OCI-LY7 (cell line): ENCODE results near the gene TMLHE. TPM values are rescaled to one million over a fixed set of nuclear protein-coding genes. Genes with fewer than 3 reads are reported as not detected.
"Not testable (repeated sequence)": the region's sequence is repeated elsewhere in the genome, so short reads cannot be mapped to it uniquely, and the experiment has no call there.

Experiments used
- BruUV-seq: library from RNA; stranded (reverse); fragments of 400-500 nt; replicated peaks from 2 replicates; lab custom pipeline; 2021; lab: Mats Ljungman, UMichigan
- CTCF ChIA-PET: fragments of 300-600 bp; sonication (Branson Sonifier 250); formaldehyde crosslinking; loops from one replicate; lab custom pipeline; 2022; ENCODE audit warnings: antibody characterized with exemption; ENCODE audit not compliant: unreplicated experiment; lab: Charles Lee
- POLR2A ChIA-PET: fragments of 300-600 bp; sonication (Branson Sonifier 250); formaldehyde crosslinking; loops from one replicate; lab custom pipeline; 2022; ENCODE audit warnings: antibody characterized with exemption; lab: Charles Lee
- DNase-seq: peaks from one replicate; pipeline ENCODE4 v3.0.0-alpha.2; 2015; ENCODE audit warnings: low spot score
- H2AFZ ChIP-seq: fragments of 200-600 bp; sonication (generic), shearing (Covaris generic); 2 replicates; pipeline ENCODE4 v1.6.1; 2014; ENCODE audit warnings: mild to moderate bottlenecking, antibody characterized with exemption, low read length, moderate library complexity
- H3K27ac ChIP-seq: fragments of 200-600 bp; sonication (generic); 2 replicates; pipeline ENCODE4 v1.5.1; 2014; ENCODE audit warnings: mixed run types, low read depth, mild to moderate bottlenecking, moderate library complexity, low read length, inconsistent platforms; ENCODE audit not compliant: poor library complexity, severe bottlenecking
- H3K36me3 ChIP-seq: fragments of 200-600 bp; sonication (generic); 2 replicates; pipeline ENCODE4 v1.6.1; 2014; ENCODE audit warnings: mild to moderate bottlenecking, antibody characterized with exemption, low read length, moderate library complexity, mixed read lengths; ENCODE audit not compliant: insufficient read depth
- H3K4me1 ChIP-seq: fragments of 200-600 bp; sonication (generic); 2 replicates; pipeline ENCODE4 v1.5.1; 2014; ENCODE audit warnings: mild to moderate bottlenecking, low read length; ENCODE audit not compliant: insufficient read depth, poor library complexity, severe bottlenecking
- H3K4me2 ChIP-seq: fragments of 200-600 bp; sonication (generic); 2 replicates; pipeline ENCODE4 v1.6.1; 2014; ENCODE audit warnings: mild to moderate bottlenecking, low read length
- H3K4me3 ChIP-seq: fragments of 200-600 bp; sonication (generic); 2 replicates; pipeline ENCODE4 v1.5.1; 2014; ENCODE audit warnings: mild to moderate bottlenecking, low read depth, low read length; ENCODE audit not compliant: poor library complexity, severe bottlenecking
- H3K79me2 ChIP-seq: fragments of 200-600 bp; sonication (generic); 2 replicates; pipeline ENCODE4 v1.6.1; 2016; ENCODE audit warnings: low read depth, mild to moderate bottlenecking, low read length, moderate library complexity, mixed read lengths; ENCODE audit not compliant: insufficient read depth
- H3K9me2 ChIP-seq: fragments of 200-600 bp; sonication (generic); 2 replicates; pipeline ENCODE4 v1.6.1; 2016; ENCODE audit warnings: mild to moderate bottlenecking, low read length, mixed read lengths; ENCODE audit not compliant: insufficient read depth
- H3K9me3 ChIP-seq: fragments of 200-600 bp; sonication (generic); 2 replicates; pipeline ENCODE4 v1.6.1; 2014; ENCODE audit warnings: mild to moderate bottlenecking, mixed run types, low read length, mixed read lengths
- H4K20me1 ChIP-seq: fragments of 200-600 bp; sonication (generic); 2 replicates; pipeline ENCODE4 v1.6.1; 2014; ENCODE audit warnings: mild to moderate bottlenecking, antibody characterized with exemption, low read length, moderate library complexity, mixed read lengths; ENCODE audit not compliant: insufficient read depth
- EZH2phosphoT487 ChIP-seq: fragments of 200-600 bp; sonication (generic); IDR thresholded peaks from 2 replicates; pipeline ENCODE4 v1.6.1; 2018; ENCODE audit warnings: low read depth, borderline replicate concordance, mild to moderate bottlenecking, mixed run types, antibody characterized with exemption, low read length, moderate library complexity, mixed read lengths
- intact Hi-C: fragments of 100-400 bp; cut with micrococcal nuclease; formaldehyde crosslinking; loops from one replicate; pipeline ENCODE4 v1.10.0; 2022; ENCODE audit not compliant: unreplicated experiment
- total RNA-seq, 2 experiments: library from RNA; depleted of rRNA in 1 of 2; stranded (reverse); fragments of >200 nt in 1 of 2; shearing (Covaris generic) in 1 of 2; gene quantifications; 2 replicates each; pipeline ENCODE4 v1.2.3, GENCODE V29; 2014 to 2022
- TF ChIP-seq, protein P1 (sequence below): fragments of 200-600 bp; sonication (generic); conservative IDR thresholded peaks from 2 replicates; pipeline ENCODE4 v1.5.1; 2014; ENCODE audit warnings: mild to moderate bottlenecking, antibody characterized with exemption, low read length, moderate library complexity, mixed read lengths

The TMLHE gene
- total RNA-seq, 2 experiments from 2014 or later, result 3.0 to 4.2 TPM

DNA sequence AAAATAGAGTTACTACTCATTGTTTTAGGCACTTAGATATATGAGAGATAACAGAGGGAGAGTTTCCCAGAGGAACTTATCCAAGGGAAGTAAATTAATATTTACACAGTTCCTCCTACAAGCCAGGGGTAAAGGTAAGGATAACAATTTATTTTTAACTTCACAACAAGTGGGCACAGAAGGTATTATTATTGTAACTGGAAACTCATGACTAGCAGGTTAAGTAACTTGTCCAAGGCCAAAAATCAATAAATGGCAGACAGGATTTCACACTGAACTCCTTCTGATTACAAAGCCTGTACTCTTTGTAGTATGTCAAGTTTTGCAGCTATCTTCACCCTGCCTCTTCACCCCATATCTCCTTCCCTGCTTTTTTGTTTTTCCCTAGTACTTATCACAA lies 107.5 kb downstream of the TMLHE start:
- Histone ChIP-seq H2AFZ (no peak overlapping the region), H3K4me2 (no peak overlapping the region), H3K9me3 (no peaks in the 10 kb centered on the region), H4K20me1 (no peaks in the 10 kb centered on the region), H3K27ac (no peak overlapping the region), H3K4me3 (no peak overlapping the region), H3K36me3 (no peaks in the 10 kb centered on the region), H3K9me2 (no peaks in the 10 kb centered on the region), H3K4me1 (no peaks in the 10 kb centered on the region), H3K79me2 (no peaks in the 10 kb centered on the region)
- no peak for DNase-seq
- intact Hi-C loops, result no loop called here
- POLR2A ChIA-PET, result no interaction called here
- CTCF ChIA-PET, result no interaction called here
- no TSS peak for BruUV-seq
- TF ChIP-seq EZH2phosphoT487, result no peak
- TF ChIP-seq, protein P1, sequence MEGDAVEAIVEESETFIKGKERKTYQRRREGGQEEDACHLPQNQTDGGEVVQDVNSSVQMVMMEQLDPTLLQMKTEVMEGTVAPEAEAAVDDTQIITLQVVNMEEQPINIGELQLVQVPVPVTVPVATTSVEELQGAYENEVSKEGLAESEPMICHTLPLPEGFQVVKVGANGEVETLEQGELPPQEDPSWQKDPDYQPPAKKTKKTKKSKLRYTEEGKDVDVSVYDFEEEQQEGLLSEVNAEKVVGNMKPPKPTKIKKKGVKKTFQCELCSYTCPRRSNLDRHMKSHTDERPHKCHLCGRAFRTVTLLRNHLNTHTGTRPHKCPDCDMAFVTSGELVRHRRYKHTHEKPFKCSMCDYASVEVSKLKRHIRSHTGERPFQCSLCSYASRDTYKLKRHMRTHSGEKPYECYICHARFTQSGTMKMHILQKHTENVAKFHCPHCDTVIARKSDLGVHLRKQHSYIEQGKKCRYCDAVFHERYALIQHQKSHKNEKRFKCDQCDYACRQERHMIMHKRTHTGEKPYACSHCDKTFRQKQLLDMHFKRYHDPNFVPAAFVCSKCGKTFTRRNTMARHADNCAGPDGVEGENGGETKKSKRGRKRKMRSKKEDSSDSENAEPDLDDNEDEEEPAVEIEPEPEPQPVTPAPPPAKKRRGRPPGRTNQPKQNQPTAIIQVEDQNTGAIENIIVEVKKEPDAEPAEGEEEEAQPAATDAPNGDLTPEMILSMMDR, result no peak

GRCh38 chrX:155495134-155495533 lies 117.6 kb downstream of the TMLHE start:
- H3K4me1 ChIP-seq, H3K4me2 ChIP-seq, H3K79me2 ChIP-seq, CTCF ChIA-PET, H3K36me3 ChIP-seq, H3K9me3 ChIP-seq, H2AFZ ChIP-seq, H4K20me1 ChIP-seq, DNase-seq, POLR2A ChIA-PET, intact Hi-C loops, H3K27ac ChIP-seq, BruUV-seq, H3K9me2 ChIP-seq, H3K4me3 ChIP-seq: not testable (repeated sequence)

- H3K9me3 ChIP-seq, intact Hi-C loops, H3K9me2 ChIP-seq, H3K4me3 ChIP-seq, POLR2A ChIA-PET, H3K36me3 ChIP-seq, CTCF ChIA-PET, H2AFZ ChIP-seq, H3K27ac ChIP-seq, BruUV-seq, H3K79me2 ChIP-seq, H3K4me1 ChIP-seq, H4K20me1 ChIP-seq, H3K4me2 ChIP-seq, DNase-seq: not testable (repeated sequence)
These were observed 121.3 kb downstream of the TMLHE start for GRCh38 chrX:155491421-155491820.

GRCh38 chrX:155477136-155477535 lies 135.6 kb downstream of the TMLHE start:
- H3K9me3 ChIP-seq, DNase-seq, H3K27ac ChIP-seq, H3K9me2 ChIP-seq, CTCF ChIA-PET, intact Hi-C loops, BruUV-seq, POLR2A ChIA-PET, H3K4me2 ChIP-seq, H2AFZ ChIP-seq, H3K79me2 ChIP-seq, H3K36me3 ChIP-seq, H3K4me1 ChIP-seq, H4K20me1 ChIP-seq, H3K4me3 ChIP-seq: not testable (repeated sequence)

DNA sequence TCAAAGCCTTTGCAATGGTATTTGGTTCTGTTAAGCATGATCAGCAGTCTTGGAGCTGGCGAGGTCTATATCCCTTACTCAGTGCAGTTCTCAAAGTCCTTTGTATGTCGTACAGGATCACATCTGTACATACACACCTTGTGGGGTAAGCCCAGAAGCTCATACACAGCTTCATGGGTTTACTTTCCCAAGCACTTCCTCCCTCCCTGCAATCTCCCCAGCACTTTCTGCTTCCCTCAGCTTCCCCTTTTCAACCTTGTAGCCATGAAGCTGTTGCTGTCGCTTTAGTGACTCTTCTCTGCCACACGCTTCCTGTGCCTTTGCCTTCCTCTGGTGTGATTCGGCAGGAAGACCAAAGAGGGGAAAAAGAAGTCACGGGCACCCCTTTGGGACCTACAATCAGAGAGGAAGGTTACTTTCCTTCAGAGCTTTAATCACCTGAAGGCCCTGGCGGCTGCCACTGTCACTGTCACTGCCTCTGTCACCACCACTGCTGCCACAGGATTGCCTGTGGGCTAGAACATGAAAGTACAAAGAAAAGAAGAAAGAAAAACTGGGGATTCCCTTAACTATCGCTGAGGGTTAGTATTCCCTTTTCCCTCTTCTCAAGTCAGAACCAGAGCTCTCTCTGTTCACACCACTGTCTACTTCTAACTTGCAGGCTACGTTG lies 146.3 kb downstream of the TMLHE start:
- H3K4me2 ChIP-seq, result not testable (repeated sequence)

DNA sequence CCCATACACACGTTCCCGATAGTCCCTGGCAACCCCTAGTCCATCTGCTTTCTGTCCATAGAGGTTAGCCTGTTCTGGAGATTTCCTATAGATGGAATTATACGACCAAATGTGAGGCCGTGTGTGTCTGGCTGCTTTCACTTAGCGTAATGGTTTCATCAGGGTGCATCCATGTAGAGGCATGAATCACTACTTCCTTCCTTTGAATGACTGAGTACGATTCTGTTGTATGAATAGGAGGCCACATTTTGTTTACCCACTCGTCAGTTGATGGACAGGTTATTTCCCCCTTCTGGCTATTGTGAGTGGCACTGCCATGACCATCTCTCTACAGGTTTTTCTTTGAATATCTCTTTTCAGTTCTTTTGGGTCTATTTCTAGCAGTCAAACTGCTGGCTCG lies 152.3 kb downstream of the TMLHE start:
- intact Hi-C loops, H3K36me3 ChIP-seq, H2AFZ ChIP-seq, H3K4me3 ChIP-seq, H3K79me2 ChIP-seq, BruUV-seq, H3K4me2 ChIP-seq, H3K4me1 ChIP-seq, DNase-seq, H3K27ac ChIP-seq, H4K20me1 ChIP-seq, H3K9me3 ChIP-seq, CTCF ChIA-PET, H3K9me2 ChIP-seq, POLR2A ChIA-PET: not testable (repeated sequence)

More for the DNA sequence above, 146.3 kb downstream of the TMLHE start:
- H3K79me2 ChIP-seq, H3K4me1 ChIP-seq, intact Hi-C loops, DNase-seq, H3K4me3 ChIP-seq, H3K36me3 ChIP-seq, H3K9me3 ChIP-seq, H3K9me2 ChIP-seq, BruUV-seq, H2AFZ ChIP-seq, CTCF ChIA-PET, H4K20me1 ChIP-seq, POLR2A ChIA-PET, H3K27ac ChIP-seq: not testable (repeated sequence)
